ENCODE data around the gene LRP2.
"Not testable (repeated sequence)": the region's sequence is repeated elsewhere in the genome, so short reads cannot be mapped to it uniquely, and the experiment has no call there.

LRP2 gene

GRCh38 chr2:169301596-169302335 lies 60.6 kb downstream of the LRP2 start:
- no peak for DNase-seq
- ATAC-seq, result no peak

- ATAC-seq, result no peak
- DNase-seq, result no peak
Observed at GRCh38 chr2:169300636-169301530, 61.5 kb downstream of the LRP2 start.

GRCh38 chr2:169298007-169298406 lies 64.3 kb downstream of the LRP2 start:
- DNase-seq (no peak), ATAC-seq (no peak)

- ATAC-seq (no peak), DNase-seq (no peak)
Observed at GRCh38 chr2:169294001-169294675, 68.2 kb downstream of the LRP2 start.

DNA sequence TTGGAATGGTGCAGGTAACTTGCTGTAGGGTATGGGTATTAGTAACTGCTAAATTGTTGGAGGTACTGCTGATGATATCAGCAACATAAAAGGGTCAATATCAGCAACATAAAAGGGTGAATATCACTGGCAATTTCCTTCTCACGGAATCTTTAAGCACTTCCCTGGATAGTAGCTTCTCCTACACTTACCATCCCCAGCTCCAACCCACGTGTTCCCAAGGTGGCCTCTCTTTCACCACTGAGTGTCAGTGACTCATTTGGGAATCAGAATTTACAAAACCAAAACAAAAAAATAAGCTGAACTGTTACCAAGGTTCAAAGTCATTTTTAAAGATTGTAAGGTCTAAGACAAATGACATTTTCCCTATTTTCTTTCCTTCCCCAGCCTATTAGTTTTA lies 70.8 kb downstream of the LRP2 start:
- DNase-seq (no peak), ATAC-seq (no peak)

- no peak for DNase-seq
Observed at GRCh38 chr2:169290433-169290832, 71.9 kb downstream of the LRP2 start.

GRCh38 chr2:169287666-169288065 lies 74.7 kb downstream of the LRP2 start:
- ATAC-seq, result no peak

More at GRCh38 chr2:169290433-169290832, 71.9 kb downstream of the LRP2 start:
- no peak for ATAC-seq

DNA sequence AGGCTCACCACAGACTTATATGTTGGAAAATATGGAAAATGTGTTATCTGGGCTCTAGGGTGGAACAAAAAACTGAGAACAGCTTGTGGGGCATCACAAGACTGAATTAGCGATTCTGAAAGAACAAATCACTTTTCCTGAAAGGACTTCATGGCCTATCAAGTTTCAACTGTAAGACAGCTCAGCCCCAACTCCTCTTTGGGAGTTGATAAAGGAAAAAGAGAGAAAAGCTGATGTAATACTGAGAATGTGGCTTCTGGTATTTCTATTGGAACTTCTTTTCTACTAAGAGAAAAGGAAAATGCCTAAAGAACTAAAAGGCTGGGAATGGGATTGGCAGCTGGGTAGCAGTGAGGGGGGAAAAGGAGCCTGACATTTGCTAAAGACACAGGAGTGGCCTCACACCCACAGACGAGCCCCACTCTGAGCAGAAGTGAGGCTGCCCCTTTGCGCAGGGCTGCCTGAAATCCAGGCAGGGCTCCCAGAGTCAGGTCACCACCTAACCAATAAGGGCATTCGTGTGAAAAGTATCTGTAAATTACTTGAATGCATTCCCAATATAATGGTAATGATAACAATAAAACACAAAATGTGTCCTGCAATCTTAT lies 75.6 kb downstream of the LRP2 start:
- no peak for ATAC-seq
- no peak for DNase-seq

More at GRCh38 chr2:169287666-169288065, 74.7 kb downstream of the LRP2 start:
- no peak for DNase-seq

DNA sequence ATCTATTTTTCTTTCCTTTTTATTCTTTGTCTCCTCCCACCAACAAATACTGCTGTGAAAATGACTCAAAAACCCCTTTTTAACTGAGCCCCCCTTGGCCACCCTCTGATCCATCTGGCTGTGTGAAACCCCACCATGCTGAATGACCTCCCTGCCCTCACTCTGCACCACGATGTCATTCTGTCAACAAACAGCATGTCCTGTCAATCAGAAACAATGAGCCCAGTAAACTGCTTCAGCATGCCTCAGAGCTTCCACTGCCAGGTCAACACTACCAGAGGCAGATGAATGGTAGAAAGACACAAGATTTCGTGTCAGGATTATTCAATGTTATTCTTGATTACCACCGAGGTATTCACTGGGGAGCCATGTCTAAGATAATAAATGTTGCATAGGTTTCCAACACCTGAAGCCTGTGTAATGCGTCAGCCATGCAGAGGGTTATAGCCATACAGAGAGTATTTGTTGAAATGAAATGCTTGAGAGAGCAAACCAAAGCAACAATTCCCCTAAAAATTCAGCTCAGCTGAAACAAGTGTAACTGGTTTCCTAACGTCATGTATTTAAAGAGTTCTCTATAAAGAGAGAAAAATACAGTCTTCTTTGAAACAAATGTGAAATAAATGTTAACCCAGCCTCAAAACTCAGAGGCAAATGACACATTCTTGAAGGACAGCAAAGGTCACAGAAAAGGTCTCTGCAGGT lies 76.7 kb downstream of the LRP2 start:
- DNase-seq, result no peak
- no peak for ATAC-seq

DNA sequence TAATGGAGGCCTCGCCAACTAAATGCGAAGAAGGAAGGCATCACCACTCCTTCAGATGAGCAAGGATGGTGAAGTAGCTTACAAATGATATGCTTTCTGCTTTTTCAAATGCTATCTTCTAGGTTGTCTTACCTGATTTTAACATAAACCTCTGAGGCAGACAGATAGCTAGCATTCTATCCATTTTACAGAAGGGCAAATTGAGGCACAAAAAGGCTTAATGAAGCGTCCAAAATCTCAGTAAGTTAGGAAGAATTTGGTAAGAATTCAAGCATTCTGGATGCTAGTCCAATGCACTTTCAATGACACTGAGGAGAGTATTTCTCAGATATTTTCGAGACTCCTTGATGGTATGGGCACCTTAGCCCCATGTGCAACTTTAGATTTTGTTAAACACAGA lies 81.8 kb downstream of the LRP2 start:
- ATAC-seq (no peak), DNase-seq (no peak)

- DNase-seq (no peak), ATAC-seq (no peak)
Observed at GRCh38 chr2:169275696-169276444, 86.5 kb downstream of the LRP2 start.

DNA sequence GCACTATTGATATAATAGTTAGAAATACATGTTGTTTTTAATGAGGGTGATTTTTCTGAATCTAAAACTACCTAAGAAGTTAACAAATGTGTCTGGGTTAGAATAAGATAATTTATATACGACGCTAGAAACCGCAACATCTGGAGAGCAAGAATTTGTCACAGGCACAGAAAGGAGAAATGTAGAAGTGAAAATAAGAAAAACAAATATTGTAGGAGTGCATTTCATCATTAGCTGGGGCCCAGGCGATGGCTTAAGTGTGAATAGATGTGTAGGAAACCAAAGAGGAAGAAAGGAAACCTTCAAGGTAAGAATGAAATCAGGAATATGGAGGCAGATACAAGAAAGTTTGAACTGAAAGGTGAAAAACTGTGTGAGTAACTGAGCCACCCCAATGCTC lies 90.3 kb downstream of the LRP2 start:
- DNase-seq (no peak), ATAC-seq (no peak)

DNA sequence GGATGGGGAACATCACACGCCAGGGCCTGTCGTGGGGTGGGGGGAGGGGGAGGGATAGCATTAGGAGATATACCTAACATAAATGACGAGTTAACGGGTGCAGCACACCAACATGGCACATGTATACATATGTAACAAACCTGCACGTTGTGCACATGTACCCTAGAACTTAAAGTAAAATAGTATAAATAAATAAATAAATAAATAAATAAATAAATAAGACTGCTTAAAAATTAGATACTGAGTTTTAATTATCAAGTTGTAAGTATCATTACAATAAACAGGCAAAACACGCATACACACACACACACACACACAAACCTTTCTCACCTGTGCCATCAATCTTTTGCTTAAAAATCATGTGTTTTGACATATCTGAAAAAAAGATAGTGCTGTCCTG lies 91.8 kb downstream of the LRP2 start:
- not testable (repeated sequence) for ATAC-seq, DNase-seq

GRCh38 chr2:169265591-169265990 lies 96.7 kb downstream of the LRP2 start:
- DNase-seq, result no peak
- ATAC-seq, result no peak

DNA sequence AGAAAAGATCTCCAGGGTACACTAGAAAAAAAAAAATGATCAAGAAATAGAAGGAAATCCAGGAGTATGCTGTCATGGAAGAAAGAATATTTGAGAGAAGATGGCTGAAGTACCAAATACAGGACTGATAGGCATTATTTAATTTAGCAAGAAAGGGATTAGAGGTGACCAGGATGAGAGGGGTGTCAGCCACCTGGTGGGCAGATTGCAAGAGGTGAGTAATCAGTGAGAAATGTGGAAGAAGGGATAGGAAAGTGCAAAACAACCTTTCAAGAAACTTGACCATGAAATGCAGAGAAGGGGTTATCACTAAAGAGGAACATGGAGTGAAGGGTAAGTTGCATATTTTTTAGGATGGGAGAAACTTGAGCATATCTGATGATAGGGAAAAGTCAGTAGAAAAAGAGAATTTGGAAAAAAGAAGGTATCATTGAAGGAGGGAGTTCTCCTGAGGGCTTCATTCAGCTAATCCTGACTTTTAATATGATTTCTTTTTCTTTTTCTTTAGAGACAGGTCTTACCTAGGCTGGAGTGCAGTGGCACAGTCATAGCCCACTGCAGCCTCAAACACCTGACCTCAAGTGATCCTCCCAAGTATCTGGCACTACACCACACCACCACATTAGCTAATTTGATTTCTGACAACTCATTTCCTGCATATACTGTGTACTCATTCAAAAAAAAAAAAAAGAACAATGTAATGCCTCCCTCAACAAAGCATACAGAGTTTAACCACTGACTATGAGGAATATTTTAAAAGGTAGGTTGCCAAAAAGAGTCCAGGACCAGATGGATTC lies 101.3 kb downstream of the LRP2 start:
- ATAC-seq, result no peak
- DNase-seq, result no peak

DNA sequence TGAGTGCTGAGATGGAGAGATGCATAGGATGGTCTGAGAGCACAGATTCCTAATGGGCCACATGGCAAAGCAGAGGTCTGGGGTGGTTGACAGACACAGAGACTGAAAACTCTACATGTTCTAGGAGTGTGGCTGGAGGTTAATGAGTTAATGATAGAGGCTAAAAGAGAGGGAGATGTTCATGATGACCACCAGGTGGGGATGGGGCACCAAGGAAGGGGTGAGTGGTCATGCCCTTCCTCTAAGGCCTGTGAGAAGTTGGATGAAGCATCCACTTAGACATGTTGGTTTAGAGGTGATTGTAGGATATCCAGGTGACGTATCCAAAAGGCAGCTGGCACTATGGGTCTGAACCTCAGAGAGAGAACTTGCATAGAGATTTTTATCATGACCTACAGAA lies 102.1 kb downstream of the LRP2 start:
- ATAC-seq (no peak), DNase-seq (no peak)

GRCh38 chr2:169259402-169259801 lies 102.9 kb downstream of the LRP2 start:
- no peak for ATAC-seq
- DNase-seq, result no peak

DNA sequence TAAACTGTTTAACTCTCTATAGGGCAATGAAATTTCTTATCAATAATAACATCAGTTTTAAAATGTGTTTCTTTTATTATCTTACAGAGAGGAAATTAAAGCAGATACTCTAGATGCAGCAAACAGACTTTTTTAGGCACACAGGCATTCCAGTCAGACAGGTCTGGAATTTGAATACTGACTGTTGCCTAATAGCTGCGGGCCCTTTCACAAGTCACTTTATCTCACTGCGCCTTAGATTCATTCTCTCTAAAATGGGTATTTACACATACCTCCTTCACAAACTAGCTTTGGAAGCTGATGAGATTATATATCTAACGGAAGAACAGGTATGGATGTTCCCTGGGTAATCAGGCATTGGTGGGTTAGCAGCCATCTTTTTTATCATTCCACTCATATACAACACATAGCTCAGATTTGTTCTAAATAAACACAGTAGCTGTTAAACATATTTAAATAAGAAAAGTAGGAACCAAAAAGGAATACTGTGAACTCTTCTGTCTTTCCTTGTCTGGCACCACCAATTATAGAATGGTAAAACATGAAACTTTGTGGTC lies 104.2 kb downstream of the LRP2 start:
- DNase-seq (no peak), ATAC-seq (no peak)

DNA sequence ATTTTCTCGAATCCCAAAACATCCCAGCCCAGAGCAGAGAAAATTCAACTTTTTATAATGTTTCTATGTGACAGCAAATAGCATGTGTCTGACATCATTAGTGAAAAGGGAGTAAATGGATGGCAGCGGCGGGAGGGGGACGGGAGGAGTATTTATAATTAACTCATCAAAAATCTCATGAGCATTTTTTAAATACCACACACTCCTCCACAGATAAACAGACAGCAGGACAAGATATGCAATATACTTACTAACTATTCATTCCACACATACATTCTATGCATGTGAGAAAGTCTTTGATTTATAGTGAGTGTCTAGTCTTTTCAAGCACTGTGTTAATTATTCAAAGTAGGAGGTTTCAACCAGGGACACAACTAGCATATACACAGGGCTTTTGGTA lies 107.6 kb downstream of the LRP2 start:
- ATAC-seq, result no peak
- DNase-seq, result no peak

GRCh38 chr2:169247211-169247610 lies 115.1 kb downstream of the LRP2 start:
- ATAC-seq (no peak), DNase-seq (no peak)
